HG03354 (cell line): ENCODE measurements around the gene RNF14.
A peak's percentile ranks its signal among the peaks of the same experiment; 100 is the strongest.
"Not testable (repeated sequence)": the region's sequence is repeated elsewhere in the genome, so short reads cannot be mapped to it uniquely, and the experiment has no call there.

Experiments
- ATAC-seq: cut with Tn5 transposase; IDR thresholded peaks from one replicate; pipeline ENCODE4 v1.9.1; 2021; ENCODE audit warnings: mild to moderate bottlenecking; ENCODE audit not compliant: unreplicated experiment, poor library complexity, severe bottlenecking

RNF14 gene

GRCh38 chr5:142011572-142012185 is 42.8 kb downstream of the RNF14 start:
- ATAC-seq: no peak

DNA sequence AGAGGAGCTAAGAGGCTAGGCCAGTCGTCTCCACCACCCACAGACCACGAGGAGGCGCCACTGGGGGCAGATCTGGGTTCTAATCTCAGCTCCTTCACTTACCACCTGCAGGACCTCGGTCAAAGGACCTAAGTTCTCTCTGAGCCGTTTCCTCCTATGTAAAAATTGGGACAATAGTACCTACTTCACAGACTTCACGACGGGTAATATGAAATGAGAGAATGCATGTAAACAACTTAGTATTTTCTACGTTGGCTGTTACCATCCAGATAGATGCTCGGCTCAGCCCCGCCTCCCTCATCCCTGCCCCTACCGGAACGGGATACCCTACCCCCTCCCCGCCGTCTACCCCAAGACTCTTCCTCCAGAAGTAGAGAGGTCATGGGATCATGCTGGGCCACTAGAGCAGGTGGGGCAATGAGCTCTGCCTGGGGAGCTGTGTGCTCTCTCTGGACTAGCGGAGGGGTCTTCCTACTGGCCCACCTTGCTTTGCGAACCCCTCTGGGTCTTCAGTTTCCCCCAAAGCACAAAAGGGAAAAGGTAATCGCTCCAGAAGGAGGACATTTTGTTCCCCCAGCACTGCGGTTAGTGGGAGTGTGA is 43.4 kb downstream of the RNF14 start:
- no peak for ATAC-seq

DNA sequence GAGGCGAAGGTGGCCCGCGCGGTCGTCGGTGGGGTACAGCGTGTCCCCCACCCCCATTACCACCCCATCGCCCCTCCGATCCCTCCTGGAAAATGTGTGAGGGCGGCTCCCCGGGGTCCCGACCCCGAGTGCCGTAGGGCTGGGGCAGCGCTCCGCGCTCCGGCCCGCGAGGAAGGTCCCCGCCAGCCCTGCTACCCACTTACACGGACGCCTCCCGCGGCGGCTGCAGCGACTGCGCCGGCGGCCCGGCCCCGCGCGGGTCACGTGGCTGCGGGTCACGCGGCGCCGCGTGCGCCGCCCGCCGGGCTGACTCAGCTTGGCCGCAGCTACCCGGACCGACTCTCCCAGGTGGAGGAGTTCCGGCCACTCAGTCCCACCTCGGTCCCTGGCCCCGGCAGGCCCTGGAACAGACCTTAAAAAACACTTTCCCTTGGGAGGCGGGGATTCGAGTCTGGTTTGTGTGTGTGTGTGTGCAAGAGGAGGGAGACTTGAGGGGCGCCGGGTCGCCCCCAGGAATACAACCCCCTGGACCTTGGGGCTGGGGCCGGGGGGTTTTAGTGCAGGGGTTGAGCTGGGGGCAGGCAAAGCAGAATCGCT is 44.0 kb downstream of the RNF14 start, which contains the start of gene GNPDA1:
GNPDA1 (minus strand) TSS at position 236 of the 597 bp plus-strand sequence. CDS start 992 bp downstream, outside the sequence.
- ATAC-seq: peak; percentile 53

DNA sequence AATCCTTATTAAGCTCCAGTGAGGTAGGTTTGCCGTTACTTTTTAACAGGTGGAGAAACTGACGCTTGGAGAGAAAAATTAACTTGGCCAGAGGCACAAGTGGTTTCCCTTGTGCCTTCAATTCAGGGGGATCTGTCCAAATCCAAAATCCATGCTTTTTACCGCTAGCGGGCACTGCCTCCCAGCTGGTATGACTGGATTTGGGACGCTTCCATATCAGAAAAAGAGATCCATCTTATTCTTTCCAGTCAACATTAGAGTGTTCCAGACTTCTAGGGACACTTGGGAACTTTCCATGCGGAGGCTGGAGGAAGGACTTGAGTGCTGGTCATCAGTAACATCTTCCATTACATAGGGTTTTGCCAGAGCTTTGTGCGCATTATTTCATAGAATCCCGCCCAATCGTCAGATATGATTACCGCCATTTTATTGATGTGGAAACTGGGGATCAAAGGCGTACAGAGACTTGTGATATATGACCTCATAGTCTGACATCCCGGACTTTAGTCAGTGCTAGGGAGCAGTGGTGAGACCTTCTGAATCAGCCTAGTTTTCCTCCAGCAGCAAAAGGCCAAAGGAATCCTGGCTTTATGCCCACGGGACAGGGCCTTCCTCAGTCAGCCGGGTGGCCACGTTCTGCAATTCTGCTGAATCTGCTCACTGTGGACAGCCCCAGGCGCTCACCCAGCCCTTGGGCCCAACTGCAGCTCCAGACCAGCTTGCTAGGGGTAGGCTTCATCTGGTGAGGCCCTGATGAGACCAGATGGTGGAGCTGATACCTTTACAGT is 45.0 kb downstream of the RNF14 start:
- no peak for ATAC-seq

- ATAC-seq: peak; percentile 35
Observed at GRCh38 chr5:142014911-142015584, 46.1 kb downstream of the RNF14 start.

GRCh38 chr5:142015781-142016533 is 47.1 kb downstream of the RNF14 start:
- peak; percentile 44 for ATAC-seq

DNA sequence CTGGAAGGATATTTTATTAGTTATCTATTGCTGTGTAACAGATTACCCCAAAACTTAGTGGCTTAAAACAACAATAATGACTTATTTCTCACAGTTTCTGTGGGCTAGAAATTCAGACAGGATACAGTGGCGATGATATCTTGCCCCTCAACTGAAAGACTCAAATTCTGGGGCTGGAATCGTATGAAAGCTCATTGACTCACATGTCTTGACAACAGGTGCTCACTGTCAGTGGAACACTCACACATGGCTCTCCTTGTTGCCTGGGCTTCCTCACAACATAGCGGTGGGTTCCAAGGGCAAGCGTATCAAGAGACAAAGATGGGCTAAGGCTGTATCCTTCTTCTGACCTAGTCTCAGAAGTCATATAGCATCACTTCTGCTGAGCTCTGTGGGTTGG is 47.7 kb downstream of the RNF14 start:
- peak; percentile 50 for ATAC-seq

DNA sequence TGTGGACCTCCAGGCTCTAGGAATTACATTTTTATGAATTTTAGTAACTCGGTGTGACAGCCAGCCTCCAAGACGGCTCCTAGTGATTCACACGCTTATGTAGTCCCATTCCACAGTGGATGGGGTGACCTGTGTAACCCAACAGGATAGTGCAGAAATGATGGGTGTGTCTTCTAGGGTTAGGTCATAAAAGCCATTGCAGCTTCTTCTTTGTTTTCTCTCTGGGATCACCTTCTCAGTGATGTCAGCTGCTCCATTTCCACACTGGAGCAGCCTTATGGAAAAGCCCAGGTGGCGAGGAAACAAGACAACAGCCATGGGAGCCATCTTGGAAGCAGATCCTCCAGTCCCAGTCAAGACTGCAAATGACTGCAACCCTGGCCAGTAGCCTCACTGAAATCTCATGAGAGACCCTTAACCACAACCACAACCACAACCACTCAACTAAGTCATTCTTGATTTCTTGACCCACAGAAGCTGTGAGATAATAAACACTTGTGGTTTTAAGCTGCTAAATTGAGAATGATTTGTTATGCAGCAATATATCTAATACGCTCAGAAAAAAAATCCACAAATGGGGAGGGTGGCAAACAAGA is 49.0 kb downstream of the RNF14 start:
- ATAC-seq: peak; percentile 41

GRCh38 chr5:142020122-142020659 is 51.3 kb downstream of the RNF14 start:
- no peak for ATAC-seq

GRCh38 chr5:142023836-142024235 is 54.9 kb downstream of the RNF14 start:
- no peak for ATAC-seq

DNA sequence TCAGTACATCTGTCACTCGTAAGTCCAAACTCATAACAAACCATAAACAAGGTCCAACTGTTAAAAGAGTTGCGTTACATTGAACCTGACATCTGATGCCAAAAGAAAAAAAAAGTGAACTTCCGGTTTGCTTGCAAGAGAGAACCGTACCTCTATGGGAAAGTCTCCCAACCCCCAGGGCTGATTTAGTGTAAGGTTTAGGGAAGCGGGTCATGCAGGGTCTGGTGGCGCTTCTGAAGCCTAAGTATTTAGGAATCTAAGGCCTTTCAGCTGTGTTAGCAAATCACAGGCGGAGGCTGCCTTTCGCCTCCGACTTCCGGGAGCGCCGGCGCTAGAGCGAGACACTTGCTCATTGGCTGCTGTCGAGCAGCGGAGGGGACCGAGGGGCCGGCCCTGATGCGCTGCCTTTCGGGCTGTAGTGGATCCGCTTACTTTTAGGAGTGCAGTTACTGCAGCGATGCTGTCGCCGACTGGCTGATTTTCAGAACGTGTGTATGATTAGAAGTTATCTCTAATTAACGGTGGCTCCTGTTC is 55.9 kb downstream of the RNF14 start:
- peak; percentile 100 for ATAC-seq

GRCh38 chr5:142025637-142026036 is 56.7 kb downstream of the RNF14 start:
- no peak for ATAC-seq

GRCh38 chr5:142032150-142032549 is 63.2 kb downstream of the RNF14 start:
- no peak for ATAC-seq

GRCh38 chr5:142032747-142033631 is 64.1 kb downstream of the RNF14 start:
- no peak for ATAC-seq

- not testable (repeated sequence) for ATAC-seq
Observed at GRCh38 chr5:142033632-142034567, 65.0 kb downstream of the RNF14 start.

- no peak for ATAC-seq
Observed at GRCh38 chr5:142034994-142035393, 66.1 kb downstream of the RNF14 start.
